Measurements from ENCODE around the gene POU2F2. TPM values are rescaled to one million over a fixed set of nuclear protein-coding genes. Genes with fewer than 3 reads are reported as not detected.

Gene POU2F2
- total RNA-seq, 1 experiment from 2014 or later = 0.69 TPM

GRCh38 chr19:42080764-42081375, 51.4 kb downstream of the POU2F2 start:
- DNase-seq (ENCODE audit: low read depth) = no peak

DNA sequence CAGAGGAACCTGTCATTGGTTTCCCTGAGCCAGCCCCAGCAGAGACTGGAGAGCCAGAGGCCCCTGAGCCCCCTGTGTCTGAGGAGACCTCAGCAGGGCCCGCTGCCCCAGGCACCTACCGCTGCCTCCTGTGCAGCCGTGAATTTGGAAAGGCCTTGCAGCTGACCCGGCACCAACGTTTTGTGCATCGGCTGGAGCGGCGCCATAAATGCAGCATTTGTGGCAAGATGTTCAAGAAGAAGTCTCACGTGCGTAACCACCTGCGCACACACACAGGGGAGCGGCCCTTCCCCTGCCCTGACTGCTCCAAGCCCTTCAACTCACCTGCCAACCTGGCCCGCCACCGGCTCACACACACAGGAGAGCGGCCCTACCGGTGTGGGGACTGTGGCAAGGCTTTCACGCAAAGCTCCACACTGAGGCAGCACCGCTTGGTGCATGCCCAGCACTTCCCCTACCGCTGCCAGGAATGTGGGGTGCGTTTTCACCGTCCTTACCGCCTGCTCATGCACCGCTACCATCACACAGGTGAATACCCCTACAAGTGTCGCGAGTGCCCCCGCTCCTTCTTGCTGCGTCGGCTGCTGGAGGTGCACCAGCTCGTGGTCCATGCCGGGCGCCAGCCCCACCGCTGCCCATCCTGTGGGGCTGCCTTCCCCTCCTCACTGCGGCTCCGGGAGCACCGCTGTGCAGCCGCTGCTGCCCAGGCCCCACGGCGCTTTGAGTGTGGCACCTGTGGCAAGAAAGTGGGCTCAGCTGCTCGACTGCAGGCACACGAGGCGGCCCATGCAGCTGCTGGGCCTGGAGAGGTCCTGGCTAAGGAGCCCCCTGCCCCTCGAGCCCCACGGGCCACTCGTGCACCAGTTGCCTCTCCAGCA, 52.1 kb downstream of the POU2F2 start:
- no peak for DNase-seq (ENCODE audit: low read depth)

GRCh38 chr19:42079276-42079669, 53.0 kb downstream of the POU2F2 start:
- no peak for DNase-seq (ENCODE audit: low read depth)

DNA sequence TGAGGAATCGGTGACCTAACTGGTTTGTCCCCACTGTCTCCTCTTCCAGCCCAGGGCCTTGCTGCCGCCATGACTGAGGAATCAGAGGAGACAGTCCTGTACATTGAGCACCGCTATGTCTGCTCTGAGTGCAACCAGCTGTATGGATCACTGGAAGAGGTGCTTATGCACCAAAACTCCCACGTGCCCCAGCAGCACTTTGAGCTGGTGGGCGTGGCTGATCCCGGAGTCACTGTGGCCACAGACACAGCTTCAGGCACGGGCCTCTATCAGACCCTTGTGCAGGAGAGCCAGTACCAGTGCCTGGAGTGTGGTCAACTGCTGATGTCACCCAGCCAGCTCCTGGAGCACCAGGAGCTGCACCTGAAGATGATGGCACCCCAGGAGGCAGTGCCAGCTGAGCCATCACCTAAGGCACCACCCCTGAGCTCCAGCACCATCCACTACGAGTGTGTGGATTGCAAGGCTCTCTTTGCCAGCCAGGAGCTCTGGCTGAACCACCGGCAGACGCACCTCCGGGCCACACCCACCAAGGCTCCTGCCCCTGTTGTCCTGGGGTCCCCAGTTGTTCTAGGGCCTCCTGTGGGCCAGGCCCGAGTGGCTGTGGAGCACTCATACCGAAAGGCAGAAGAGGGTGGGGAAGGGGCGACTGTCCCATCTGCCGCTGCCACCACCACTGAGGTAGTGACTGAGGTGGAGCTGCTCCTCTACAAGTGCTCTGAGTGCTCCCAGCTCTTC, 53.5 kb downstream of the POU2F2 start:
- no peak for DNase-seq (ENCODE audit: low read depth)

GRCh38 chr19:42078058-42078457, 54.2 kb downstream of the POU2F2 start:
- DNase-seq (ENCODE audit: low read depth) = no peak

- DNase-seq (ENCODE audit: low read depth) = no peak
Observed at GRCh38 chr19:42076380-42076944, 55.8 kb downstream of the POU2F2 start.

DNA sequence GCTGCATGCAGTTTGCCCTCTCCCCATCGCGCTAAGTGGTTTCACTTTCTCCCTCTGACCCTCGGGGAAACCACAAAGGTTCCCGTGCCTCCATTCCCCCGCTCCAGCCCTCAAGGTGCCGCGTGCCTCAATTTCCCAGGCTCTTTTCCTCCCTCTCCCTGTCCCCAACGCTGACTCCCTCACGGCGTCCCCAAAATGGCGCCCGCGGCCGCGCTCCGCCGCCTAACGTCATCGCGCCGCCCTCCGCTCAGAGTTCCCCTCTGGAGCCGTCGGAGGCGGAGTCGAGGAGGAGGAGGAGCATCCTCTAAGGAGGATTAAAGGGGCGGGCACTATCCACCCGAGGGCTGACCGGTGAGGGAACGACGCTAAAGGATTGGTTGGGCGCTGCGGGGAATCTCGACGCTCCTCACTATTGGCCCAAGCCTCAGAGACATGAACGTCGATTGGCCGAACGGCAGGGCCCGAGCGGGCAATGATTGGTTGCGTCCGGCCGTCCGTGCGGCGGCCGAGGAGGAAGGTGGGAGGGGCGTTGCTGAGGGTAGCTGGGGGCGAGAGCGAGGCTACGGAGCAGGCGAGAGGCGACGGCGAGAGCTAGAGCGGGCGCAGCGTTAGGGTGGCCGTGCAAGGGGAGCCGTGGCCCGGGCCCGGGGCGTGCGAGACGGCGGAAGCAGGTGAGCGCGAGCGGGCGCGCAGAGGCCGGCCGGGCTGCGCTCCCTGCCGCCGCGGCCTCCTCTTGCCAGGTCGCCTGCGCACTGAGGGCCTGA, 56.4 kb downstream of the POU2F2 start, which contains the start of gene ZNF574:
TSS of gene ZNF574 (plus strand) at position 551 of the 764 bp plus-strand sequence. CDS start 2,441 bp downstream, outside the sequence.
- DNase-seq (ENCODE audit: low read depth) = peak; percentile 100

- DNase-seq (ENCODE audit: low read depth) = no peak
Observed at GRCh38 chr19:42075364-42075615, 57.0 kb downstream of the POU2F2 start.

- peak; percentile 33 for DNase-seq (ENCODE audit: low read depth)
Observed at GRCh38 chr19:42074513-42075363, 57.5 kb downstream of the POU2F2 start.

DNA sequence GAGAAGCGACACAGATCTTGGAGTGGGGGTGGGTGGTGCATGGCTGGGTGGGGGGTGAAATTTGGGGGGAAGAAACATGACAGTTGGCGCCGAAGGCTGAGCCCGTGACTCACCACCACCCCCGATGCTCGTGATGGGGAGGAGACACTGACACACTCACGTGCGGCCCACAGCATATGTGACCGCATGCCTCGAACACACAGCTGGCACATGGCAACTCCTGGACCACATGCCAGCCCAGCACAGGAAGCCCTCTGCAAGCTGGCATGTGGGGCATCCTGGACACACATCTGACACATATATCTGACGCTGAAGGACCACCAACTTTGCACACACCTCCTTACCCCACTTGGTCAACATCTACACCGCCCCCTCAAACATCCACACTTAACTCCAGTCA, 61.0 kb downstream of the POU2F2 start:
- DNase-seq (ENCODE audit: low read depth) = no peak

DNA sequence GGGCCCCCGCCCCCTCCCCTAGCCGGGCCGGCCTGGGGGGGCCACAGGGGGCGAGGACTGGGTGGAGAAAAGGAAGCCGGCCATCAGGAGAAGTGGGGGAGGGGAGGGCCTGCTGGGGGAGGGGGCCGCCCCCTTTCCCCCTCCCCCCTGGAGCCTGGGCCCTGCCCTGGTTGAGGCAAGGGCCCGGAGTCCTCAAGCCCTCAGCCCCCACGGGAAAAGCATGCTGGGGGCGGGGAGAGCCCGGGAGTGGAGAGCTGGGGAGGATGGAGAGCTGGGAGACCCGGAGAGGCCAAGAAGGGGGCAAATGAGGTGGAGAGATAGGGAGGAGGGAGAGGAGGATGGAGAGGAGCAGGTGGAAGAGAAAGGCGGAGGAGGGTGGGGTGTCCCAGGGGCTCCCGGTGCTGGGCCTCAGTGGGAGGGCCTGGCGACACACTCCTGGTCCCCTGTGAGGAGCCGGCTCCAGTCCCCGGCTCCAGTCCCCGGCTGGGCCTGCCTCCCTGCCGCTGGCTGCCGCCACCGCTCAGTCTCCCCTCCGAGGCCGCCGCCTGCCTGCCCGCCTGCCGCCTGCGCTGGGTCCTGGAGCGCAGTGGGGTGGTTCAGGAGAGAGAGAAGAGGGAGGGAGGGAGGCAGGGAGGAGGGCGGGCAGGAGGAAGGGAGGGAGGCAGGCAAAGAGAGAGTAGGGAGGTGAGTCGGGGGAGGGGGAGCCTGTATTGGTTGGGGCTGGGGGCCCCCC, 62.5 kb downstream of the POU2F2 start, which contains the start of gene GRIK5:
TSS of gene GRIK5 (minus strand) at position 588 of the 733 bp plus-strand sequence. CDS start 4,436 bp downstream, outside the sequence.
- DNase-seq (ENCODE audit: low read depth) = no peak

DNA sequence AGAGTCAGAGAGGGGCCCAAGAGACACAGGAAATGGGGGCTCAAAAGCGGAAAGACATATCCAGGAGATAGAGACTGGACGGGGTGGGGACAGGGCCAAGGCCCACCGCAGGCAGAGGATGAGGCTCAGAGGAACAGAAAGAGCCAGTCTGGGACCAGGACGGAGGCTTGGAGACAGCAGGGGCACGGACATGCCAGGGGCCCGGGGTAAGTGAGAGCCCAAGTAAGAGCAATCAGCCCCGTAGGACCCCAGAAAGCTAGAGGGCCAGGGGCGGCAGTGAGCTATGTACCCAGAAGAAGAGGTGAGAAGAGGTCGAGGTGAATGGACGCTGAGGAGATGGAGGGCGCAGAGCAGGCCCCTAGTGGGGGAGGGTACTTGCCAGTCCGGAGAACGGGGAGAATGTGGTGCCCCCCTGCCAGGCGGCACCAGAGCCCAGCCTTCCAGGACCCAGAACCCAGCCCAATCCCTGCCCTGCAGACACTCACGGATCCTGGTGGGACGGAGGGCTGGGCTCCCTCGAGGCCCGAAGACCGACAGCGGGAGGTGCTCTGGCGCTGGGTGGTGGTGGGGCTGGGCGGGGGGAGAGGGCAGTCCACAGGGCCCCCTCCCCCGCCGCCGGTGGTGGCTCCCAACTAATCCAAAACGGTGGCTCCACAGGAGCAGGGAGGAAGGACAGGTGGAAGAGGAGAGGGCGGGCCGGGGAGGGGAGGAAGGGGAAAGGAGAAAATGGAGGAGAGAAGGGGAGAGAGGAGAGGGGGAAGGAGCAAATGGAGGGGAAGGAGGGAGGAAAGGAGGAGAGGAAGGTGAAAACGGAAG, 63.3 kb downstream of the POU2F2 start:
- no peak for DNase-seq (ENCODE audit: low read depth)

GRCh38 chr19:42068361-42068755, 63.9 kb downstream of the POU2F2 start:
- DNase-seq (ENCODE audit: low read depth) = no peak

DNA sequence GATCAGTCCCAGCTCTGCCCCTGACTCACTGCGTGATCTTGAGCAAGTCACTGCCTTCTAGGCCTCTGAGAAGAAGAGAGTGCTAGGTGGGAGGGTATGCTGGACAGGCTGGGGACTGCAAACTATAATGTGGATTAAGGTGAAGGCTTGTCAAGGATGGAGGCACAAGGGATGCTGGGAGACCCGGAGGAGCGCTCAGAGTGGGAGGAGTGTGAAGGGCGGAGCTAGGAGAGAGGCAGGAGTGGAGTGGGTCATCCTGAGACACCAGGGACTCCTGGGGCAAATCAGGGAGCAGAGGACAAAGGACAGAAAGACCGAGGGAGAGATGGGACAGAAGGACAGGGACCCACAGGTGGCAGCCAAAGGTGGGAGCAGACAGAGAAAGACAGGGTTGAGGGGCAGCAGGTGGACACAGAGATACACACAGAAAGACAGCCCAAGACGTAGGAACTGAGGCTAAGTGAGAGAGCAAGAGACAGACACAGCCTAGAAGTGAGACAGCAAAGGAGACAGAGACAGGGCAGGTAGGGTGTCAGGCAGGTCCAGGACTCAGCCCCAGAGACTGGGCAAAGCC, 64.8 kb downstream of the POU2F2 start:
- no peak for DNase-seq (ENCODE audit: low read depth)

DNA sequence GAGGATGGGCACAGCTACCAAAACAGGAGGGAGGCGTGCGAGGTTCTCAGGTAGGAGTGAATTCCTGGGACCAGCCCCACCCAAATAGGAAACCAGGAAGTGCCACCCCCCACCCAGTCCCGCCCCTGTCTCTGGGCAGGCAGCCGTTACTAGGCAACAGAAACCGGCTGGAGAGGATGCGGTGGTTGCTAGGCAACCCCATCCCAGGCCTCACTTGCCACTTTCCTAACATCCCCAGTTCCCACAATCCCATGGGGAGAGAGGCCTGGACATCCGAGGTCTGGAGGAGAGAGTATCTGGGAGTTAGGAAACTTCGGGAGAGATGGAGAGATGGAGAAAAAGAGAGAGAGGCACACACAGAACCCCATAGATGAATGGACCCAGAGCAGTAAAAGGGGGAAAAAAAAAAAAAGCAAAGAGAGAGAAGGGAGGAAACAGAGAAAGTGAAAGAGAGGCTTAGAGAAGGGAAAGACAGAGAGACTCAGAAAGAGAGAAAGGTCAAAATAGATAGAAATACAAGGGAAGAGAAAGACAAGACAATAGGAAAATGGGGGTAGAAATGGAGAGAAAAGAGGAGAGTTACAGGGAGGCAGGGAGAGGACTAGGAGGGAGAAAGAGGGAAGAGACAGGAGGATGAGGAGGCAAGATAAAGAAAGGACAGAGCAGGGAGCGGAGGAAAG, 66.0 kb downstream of the POU2F2 start:
- peak; percentile 62 for DNase-seq (ENCODE audit: low read depth)

DNA sequence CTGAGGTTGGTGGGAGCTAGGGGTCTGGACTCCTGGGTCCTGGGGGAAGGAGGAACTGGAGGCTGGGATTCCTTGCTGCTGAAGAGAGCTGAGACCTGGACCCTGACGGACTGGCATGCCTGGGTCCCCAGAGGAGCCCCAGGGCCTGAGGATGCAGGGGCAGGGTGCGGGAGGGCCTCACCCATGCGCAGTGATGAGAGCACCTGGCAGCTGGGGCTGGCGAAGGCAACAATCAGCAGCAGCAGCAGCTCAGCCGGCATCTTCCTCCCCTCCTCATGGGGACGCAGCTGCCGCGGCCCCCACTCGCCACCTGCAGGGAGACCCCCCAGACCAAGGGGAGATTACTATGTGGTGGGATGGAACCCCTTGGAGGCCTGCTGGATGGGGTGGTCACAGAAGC, 66.7 kb downstream of the POU2F2 start:
- no peak for DNase-seq (ENCODE audit: low read depth)

DNA sequence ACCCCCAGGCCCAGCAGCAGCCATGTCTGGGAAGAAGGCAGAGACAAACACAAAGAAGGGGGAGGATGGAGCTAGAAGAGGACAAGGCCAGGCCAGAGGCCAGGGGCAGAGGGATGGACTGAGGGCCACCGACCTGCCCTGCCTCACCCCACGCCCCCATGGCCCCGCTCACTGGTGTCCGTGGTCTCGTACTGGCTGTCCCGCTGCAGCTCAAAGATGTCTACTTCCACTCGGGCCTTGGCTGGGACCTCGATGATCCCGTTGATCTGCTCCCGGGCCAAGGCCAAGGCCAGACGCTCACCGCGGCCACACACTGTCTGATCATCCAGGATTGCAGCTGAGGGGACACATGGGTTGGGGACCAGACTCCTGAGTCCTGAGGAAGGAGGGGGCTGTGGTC, 67.2 kb downstream of the POU2F2 start:
- DNase-seq (ENCODE audit: low read depth) = no peak

- DNase-seq (ENCODE audit: low read depth) = no peak
Observed at GRCh38 chr19:42064432-42064831, 67.8 kb downstream of the POU2F2 start.

Measured in Daoy (cell line).